ENCODE data around the gene LDHB. TPM values are rescaled to one million over a fixed set of nuclear protein-coding genes. Genes with fewer than 3 reads are reported as not detected.
"Not testable (repeated sequence)": the region's sequence is repeated elsewhere in the genome, so short reads cannot be mapped to it uniquely, and the experiment has no call there.

Gene LDHB
- 2,064 TPM for total RNA-seq
- long read RNA-seq, transcript LDHB-203 (8 exons, 1,538 nt) = minor isoform, 5 of 1,977 reads
- long read RNA-seq, transcript LDHB-201 (8 exons, 1,303 nt) = major isoform, 1,920 of 1,977 reads
- long read RNA-seq, partial matches to known transcripts = 20 of 1,977 reads
- long read RNA-seq, other reads (novel, unspliced or antisense) = 31 of 1,977 reads

DNA sequence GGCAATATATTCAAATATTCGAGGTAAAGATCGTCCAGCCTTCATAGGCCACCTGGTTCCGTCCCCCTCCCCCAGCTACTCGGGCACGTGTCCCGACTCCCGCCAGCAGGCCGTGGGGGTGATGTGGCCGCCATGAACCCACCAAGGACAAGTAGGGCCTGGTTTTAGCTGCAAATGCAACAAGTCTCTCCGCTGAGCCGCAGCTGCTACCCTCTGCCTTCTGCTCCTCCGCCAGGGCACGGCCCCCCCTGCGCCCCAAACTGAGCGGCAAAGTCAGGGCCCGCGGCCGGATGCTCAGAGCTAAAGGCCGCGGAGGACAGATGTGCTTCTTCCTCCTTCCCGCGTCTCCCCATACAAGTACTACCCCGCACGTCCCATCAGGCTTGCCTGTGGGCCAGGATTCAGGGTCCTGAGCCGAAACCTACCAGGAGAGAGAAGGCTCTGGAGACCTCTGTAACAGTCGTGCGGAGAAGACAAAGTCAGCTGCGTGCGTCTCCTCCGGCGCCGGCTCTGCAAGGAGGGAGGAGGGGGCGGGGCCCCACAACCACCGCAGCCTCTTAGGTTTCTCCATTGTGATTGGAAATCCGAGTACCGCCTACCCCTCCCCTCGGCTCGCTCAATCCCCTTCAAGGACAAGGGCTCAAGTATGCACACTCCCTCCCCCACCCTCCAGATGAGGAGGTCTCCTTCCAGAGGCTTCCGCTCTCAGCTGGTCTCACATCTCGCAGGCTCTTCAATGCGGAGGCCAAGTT, at the start of gene LDHB:
LDHB (minus strand) TSS at position 517 of the 752 bp plus-strand sequence. CDS start 3,171 bp downstream, outside the sequence.
- DNase-seq (peak; percentile 98), ATAC-seq (ENCODE audit: poor library complexity) (peak; percentile 98)
- intact Hi-C loops (cut with DNase I) = no loop called here

DNA sequence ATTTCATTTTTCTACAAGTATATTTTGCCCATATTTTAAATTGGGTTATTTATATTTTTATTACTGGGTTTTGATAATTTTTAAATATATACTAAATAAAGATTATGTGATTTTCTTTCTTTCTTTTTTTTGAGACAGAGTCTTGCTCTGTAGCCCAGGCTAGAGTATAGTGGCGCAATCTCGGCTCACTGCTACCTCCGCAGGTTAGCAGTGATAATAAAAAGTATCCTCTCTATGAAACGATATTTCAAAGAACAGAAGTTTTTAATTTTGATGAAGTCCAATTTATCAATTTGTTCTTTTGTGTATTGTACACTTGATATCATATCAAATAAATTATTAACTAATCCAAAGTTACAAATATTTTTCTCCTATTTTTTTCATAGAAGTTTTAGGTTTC, 47.2 kb upstream of the LDHB start:
- intact Hi-C loops (cut with DNase I) = no loop called here
- DNase-seq = no peak
- ATAC-seq (ENCODE audit: poor library complexity) = no peak

DNA sequence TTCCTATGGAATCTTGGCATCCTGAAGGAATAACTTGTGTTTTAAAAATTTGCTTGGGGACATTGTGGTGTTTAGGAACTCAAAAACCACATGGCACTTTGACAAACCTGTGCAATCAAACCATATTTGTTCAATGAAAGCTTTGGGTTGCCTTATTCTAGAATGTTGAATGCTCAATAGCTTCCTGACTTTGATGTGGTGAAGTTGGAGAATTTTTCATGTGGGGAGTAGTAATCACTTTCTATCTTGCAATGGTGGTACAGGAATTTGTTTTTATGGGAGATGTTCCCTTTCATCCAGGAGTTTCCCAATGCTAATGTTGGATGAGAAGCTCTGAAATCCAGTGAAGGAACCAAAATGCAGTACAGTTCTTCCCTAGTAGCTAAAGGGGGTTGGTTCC, 42.2 kb upstream of the LDHB start:
- intact Hi-C loops (cut with DNase I) = loop anchor here (5.0 kb wide), 1 partner anchor 317 kb away; no protein-coding TSS in a partner anchor
- no peak for ATAC-seq (ENCODE audit: poor library complexity)
- no peak for DNase-seq

DNA sequence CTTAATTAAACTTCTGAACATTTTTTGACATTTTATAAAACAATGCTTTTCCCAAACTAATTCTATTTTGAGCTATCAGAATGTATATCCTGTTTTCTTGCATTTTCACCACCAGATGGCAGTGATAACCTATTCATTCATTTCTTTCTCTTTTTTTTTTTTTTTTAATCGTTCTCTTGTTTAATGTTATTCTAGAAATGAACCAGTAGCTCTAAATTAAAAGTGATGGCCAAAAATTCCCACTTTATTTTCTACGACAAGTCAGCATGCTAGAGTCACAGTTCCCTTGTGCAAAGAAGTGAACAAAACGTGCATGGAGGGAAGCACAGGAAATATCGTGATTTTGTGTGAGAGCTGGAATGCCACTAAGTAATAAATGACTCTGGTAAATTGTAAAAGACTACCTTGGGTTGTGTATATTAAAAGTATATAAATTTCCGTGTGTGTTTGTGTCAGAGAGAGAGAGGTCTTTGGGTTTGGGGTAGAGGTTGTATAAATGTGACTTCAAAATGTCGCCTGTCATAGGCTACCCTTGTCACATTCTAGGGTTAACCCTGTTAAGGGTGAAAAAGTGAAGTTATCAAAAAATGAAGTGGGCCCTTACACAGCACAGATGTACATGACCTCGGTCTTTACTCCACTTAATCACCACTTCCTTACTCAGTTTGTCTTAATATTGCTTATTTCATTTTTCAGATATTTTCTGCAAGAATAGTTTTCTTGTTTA, 40.4 kb upstream of the LDHB start:
- intact Hi-C loops (cut with DNase I) = loop anchor here (5.0 kb wide), 1 partner anchor 319 kb away; no protein-coding TSS in a partner anchor
- ATAC-seq (ENCODE audit: poor library complexity) (peak; percentile 36), DNase-seq (no peak)

DNA sequence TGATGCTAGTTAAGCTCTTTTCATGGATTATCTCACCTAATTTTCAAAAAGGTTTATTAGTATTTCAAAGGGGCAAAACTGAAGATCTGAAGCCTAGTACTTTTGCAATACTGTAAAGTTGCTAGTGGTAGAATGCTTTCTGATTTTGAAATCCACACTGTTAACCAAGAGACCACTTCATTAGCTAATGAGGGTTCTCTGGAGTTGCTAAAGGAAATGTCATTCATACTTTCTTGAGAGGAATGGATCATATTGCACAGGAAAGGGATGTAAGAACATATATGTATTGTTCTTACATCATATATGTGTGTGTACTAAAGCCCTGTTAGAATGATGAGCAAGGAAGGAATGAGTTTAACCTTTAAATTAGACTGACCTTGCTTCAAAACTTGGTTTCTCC, 39.0 kb upstream of the LDHB start:
- ATAC-seq (ENCODE audit: poor library complexity) = no peak
- intact Hi-C loops (cut with DNase I) = loop anchor here (5.0 kb wide), 1 partner anchor 321 kb away; no protein-coding TSS in a partner anchor
- no peak for DNase-seq

GRCh38 chr12:21695986-21696385, 38.3 kb upstream of the LDHB start:
- intact Hi-C loops (cut with DNase I) = loop anchor here (5.0 kb wide), 1 partner anchor 321 kb away; no protein-coding TSS in a partner anchor
- DNase-seq (no peak), ATAC-seq (ENCODE audit: poor library complexity) (no peak)

DNA sequence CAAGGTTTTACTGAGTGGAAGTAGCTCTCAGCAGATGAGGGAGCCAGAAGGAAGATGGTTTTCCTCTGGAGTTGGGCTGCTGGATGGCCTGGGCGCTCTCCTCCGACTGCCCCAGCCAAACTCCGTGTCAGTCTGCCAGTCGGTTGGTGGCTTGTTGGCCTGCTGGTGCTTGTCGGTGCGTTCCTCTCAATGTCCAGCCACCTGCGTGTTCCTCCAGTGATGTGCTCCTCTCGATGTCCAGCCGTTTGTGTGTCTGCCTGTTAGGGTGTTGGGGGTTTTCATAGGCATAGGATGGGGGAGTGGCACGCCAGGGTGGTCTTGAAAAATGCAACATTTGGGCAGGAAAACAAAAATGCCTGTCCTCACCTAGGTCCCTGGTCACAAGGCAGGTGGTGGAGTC, 37.0 kb upstream of the LDHB start:
- ATAC-seq (ENCODE audit: poor library complexity) = no peak
- DNase-seq = no peak
- intact Hi-C loops (cut with DNase I) = loop anchor here (5.0 kb wide), 1 partner anchor 323 kb away; no protein-coding TSS in a partner anchor

- ATAC-seq (ENCODE audit: poor library complexity) (no peak), DNase-seq (no peak)
- intact Hi-C loops (cut with DNase I) = no loop called here
Measured at GRCh38 chr12:21691515-21691914, 33.9 kb upstream of the LDHB start.

DNA sequence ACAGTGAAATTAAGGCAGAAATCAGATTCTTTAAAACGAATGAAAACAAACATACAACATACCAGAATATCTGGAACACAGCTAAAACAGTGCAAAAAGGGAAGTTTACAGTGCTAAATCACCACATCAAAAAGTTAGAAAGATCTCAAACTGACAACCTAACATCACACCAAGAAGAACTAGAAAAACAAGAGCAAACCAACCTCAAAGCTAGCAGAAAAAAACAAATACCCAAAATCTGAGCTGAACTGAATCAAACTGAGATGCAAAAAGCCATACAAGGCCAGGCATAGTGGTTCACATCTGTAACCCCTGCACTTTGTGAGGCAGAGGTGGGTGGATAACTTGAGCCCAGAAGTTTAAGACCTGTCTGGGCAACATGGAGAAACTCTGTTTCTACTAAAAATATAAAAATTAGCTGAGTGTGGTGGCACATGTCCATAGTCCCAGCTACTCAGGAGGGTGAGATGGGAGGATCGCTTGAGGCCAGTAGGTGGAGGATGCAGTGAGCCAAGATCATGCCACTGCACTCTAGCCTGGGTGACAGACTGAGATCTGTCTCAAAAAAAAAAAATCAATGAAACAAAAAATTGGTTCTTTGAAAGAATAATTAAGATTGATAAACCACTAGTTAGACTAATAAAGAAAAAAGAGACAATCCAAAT, 33.2 kb upstream of the LDHB start:
- intact Hi-C loops (cut with DNase I) = no loop called here
- DNase-seq (no peak), ATAC-seq (ENCODE audit: poor library complexity) (no peak)

GRCh38 chr12:21683115-21683514, 25.5 kb upstream of the LDHB start:
- ATAC-seq (ENCODE audit: poor library complexity) (peak; percentile 75), DNase-seq (no peak)
- intact Hi-C loops (cut with DNase I) = loop anchor here (5.0 kb wide), 1 partner anchor 76 kb away; no protein-coding TSS in a partner anchor

GRCh38 chr12:21678959-21679358, 21.3 kb upstream of the LDHB start:
- no peak for ATAC-seq (ENCODE audit: poor library complexity)

GRCh38 chr12:21677622-21678277, 20.1 kb upstream of the LDHB start:
- DNase-seq = no peak

More at GRCh38 chr12:21678959-21679358, 21.3 kb upstream of the LDHB start:
- intact Hi-C loops (cut with DNase I) = loop anchor here (10.0 kb wide), 1 partner anchor 164 kb away; no protein-coding TSS in a partner anchor
- DNase-seq = no peak

DNA sequence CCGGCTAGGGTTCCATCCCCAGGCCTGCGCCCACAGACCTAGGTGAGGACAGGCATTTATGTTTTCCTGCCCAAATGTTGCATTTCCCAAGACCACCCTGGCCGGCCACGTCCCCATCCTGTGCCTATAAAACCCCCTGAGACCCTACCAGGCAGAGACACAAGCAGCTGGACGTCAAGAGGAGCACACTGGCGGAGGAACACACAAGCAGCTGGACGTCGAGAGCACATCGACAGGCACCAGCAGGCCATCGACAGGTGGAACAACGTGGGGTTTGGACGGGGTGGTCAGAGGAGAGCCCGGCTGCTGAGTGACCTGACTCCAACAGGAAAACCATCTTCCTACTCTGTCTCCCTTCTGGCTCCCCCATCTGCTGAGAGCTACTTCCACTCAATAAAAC, 19.6 kb upstream of the LDHB start:
- ATAC-seq (ENCODE audit: poor library complexity) (no peak), DNase-seq (no peak)
- intact Hi-C loops (cut with DNase I) = loop anchor here (10.0 kb wide), 1 partner anchor 162 kb away; no protein-coding TSS in a partner anchor

More at GRCh38 chr12:21677622-21678277, 20.1 kb upstream of the LDHB start:
- no peak for ATAC-seq (ENCODE audit: poor library complexity)
- intact Hi-C loops (cut with DNase I) = loop anchor here (10.0 kb wide), 1 partner anchor 163 kb away; no protein-coding TSS in a partner anchor

- DNase-seq (no peak), ATAC-seq (ENCODE audit: poor library complexity) (no peak)
- intact Hi-C loops (cut with DNase I) = loop anchor here (10.0 kb wide), 1 partner anchor 162 kb away; no protein-coding TSS in a partner anchor
Measured at GRCh38 chr12:21676776-21677175, 19.1 kb upstream of the LDHB start.

DNA sequence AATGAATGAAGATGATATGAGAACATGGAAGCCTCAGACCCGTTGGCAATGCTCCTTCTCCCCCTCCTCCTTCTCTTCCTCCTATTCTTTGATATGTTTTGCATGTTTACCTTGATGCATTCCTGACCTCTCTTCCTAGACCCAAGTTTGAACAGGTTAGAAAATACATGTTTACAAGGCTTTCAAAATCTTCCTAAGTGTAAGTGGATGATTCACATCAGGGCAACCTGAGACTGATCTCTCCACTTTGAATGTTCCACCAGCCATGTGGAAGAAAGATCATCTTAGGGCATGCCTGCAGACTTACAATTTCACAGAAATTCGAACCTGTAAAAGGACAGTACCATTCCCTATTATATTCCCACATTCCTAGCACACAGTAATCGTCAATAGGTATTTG, 18.0 kb upstream of the LDHB start:
- ATAC-seq (ENCODE audit: poor library complexity) (no peak), DNase-seq (no peak)
- intact Hi-C loops (cut with DNase I) = loop anchor here (10.0 kb wide), 1 partner anchor 161 kb away; no protein-coding TSS in a partner anchor

DNA sequence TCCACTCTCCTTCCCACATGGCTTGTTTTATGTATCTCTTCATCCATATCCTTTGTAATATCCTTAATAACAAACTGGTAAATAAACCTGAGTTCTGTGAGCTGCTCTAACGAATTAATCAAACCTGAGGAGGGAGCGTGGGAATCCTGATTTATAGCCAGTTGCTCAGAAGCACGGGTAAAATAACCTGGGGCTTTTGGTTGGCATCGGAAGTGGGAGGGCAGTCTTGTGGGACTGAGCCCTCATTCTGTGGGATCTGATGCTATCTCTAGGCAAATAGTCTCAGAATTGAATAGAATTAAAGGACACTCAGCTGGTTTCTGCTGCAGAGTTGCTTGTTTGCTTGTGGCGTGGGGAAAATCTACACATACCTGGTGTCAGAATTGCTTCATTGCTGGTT, 17.5 kb upstream of the LDHB start:
- ATAC-seq (ENCODE audit: poor library complexity) = no peak
- intact Hi-C loops (cut with DNase I) = loop anchor here (10.0 kb wide), 1 partner anchor 160 kb away; no protein-coding TSS in a partner anchor
- DNase-seq = no peak

- ATAC-seq (ENCODE audit: poor library complexity); DNase-seq: not testable (repeated sequence)
- intact Hi-C loops (cut with DNase I) = loop anchor here (10.0 kb wide), 1 partner anchor 159 kb away; no protein-coding TSS in a partner anchor
Measured at GRCh38 chr12:21673830-21674552, 16.3 kb upstream of the LDHB start.

All from Right ventricle myocardium superior (tissue), 1 donor.